Heart right ventricle (tissue), 16 donors: ENCODE results near the gene ZMIZ1. TPM values are rescaled to one million over a fixed set of nuclear protein-coding genes. Genes with fewer than 3 reads are reported as not detected.

Experiments
- ATAC-seq, 8 donors: fragments of 200-7000 bp; cut with Tn5 transposase; one replicate each; pipeline ENCODE4 v1.9.1; 2020; ENCODE audit warnings: mild to moderate bottlenecking in 8 of 8, moderate library complexity in 8 of 8, moderate number of reproducible peaks in 1 of 8
- DNase-seq, 2 donors: peaks; one replicate each; pipeline ENCODE4 v3.0.0-alpha.2; 2020
- H3K27ac ChIP-seq, 10 donors: fragments of 200-600 bp; sonication (generic) in 2 of 10; one replicate each; pipeline versions ENCODE4 v1.5.0 to v1.8.0; 2020 to 2022; ENCODE audit warnings: mild to moderate bottlenecking in 3 of 10
- H3K27me3 ChIP-seq, 7 donors: fragments of 200-600 bp; one replicate each; pipeline ENCODE4 v1.8.0; 2021 to 2022; ENCODE audit warnings: mild to moderate bottlenecking in 2 of 7
- H3K36me3 ChIP-seq, 9 donors: fragments of 200-600 bp; sonication (generic) in 1 of 9; one replicate each; pipeline versions ENCODE4 v1.5.0 to v1.8.0; 2020 to 2022; ENCODE audit warnings: mild to moderate bottlenecking in 2 of 9
- H3K4me1 ChIP-seq, 9 donors: fragments of 200-600 bp; sonication (generic) in 1 of 9; one replicate each; pipeline versions ENCODE4 v1.5.0 to v1.8.0; 2020 to 2022; ENCODE audit warnings: mild to moderate bottlenecking in 4 of 9
- H3K4me3 ChIP-seq, 10 donors: fragments of 200-600 bp; sonication (generic) in 2 of 10; one replicate each; pipeline versions ENCODE4 v1.5.0 to v1.8.0; 2020 to 2022; ENCODE audit warnings: mild to moderate bottlenecking in 7 of 10, moderate library complexity in 2 of 10
- H3K9me3 ChIP-seq, 11 donors: fragments of 200-600 bp in 10 of 11; sonication (generic) in 2 of 11; one replicate each; pipeline versions ENCODE4 v1.5.0 to v1.8.0; 2013 to 2022; ENCODE audit warnings: mild to moderate bottlenecking in 2 of 11, control low read depth in 1 of 11, moderate library complexity in 1 of 11
- CTCF ChIP-seq, 9 donors: fragments of 200-600 bp; sonication (generic) in 2 of 9; IDR thresholded peaks; one replicate each; pipeline versions ENCODE4 v1.5.0 to v1.8.0; 2021 to 2022; ENCODE audit warnings: antibody characterized with exemption in 9 of 9, mild to moderate bottlenecking in 5 of 9, moderate library complexity in 1 of 9
- WGBS, 2 donors: extraction: QIAGEN DNeasy Blood & Tissue Kit; methylation state at CpG; one replicate each; pipeline ENCODE4 v1.1.7; 2013; ENCODE audit warnings: inconsistent platforms in 1 of 2; 5-methylcytosine and 5-hydroxymethylcytosine counted together
- intact Hi-C, 10 donors: fragments of 100-400 bp; cut with DNase I; formaldehyde crosslinking; loops; one replicate each; pipeline versions ENCODE4 v1.11.1 to v1.14.2; 2022
- polyA plus RNA-seq, 2 donors: library from polyadenylated mRNA; stranded (reverse); fragments of 200-250 nt; gene quantifications; one replicate each; pipeline ENCODE4 v1.2.3, GENCODE V29; 2013
- total RNA-seq, 10 donors: library from RNA; stranded (reverse); fragmentation: NEBNext Ultra II Directional in 3 of 10; extraction: Animal tissue kit (Norgen Biotek cat#: 25700) in 3 of 10; gene quantifications; one replicate each; pipeline versions ENCODE4 v1.2.1 to v1.2.4, GENCODE V29; 2021 to 2023
- donor health status: Arrhythmogenic right ventricular cardiomyopathy.
- donor health status: ischemic (EF 13 %, LVEDD 7.1; RV severe dilation, severe dysfunction).
- donor health status: healthy with polysubstance abuse.
- donor health status: DM: no; HTN: yes; CAD: no.
- donor health status: DM: no; HTN: no; CAD: no.
- donor health status: ischemic (EF 25% LVEDD 6.9; RV normal size, moderate dysfunction).
- donor health status: ischemic (EF 25% LVEDD 5.7; RV mildly dilated, moderate dysfunction).
- donor health status: healthy.
- donor health status: DM: yes; HTN: yes; CAD: no.
- donor health status: Ischemic cardiomyopathy.
- donor health status: ischemic (EF 35%, LVEDD 5.7; RV mildly dilated, moderate dysfunction).
- donor health status: nonischemic (EF 11% LVEDD 7.7; RV severe dilation, severe dysfunction).
- donor health status: DM: yes; HTN: yes; CAD: no.
- donor health status: PGD.
- donor health status: ischemic (EF 29% LVEDD 5.4; RV normal size, mild dysfunction).
- donor health status: nonischemic (EF 23%, LVEDD 6.1; RV moderate dilation, normal function).

Gene ZMIZ1
- total and polyA plus RNA-seq, 12 donors: 24.2 to 61.5 (median 49.8) TPM

GRCh38 chr10:79113827-79114226 is 45.1 kb downstream of the ZMIZ1 start:
- Histone ChIP-seq H3K27ac (peak overlapping the region; percentile 70 to 92 (median 84)), H3K4me1 (peaks cover 51 to 99% (median 96%) of the 10 kb centered on the region in 9 donors), H3K36me3 (peaks cover 0 to 21% (median 6%) of the 10 kb centered on the region in 9 donors), H3K27me3 (no peaks in the 10 kb centered on the region), H3K4me3 (no peak overlapping the region), H3K9me3 (no peaks in the 10 kb centered on the region)
- 67 to 69% methylated on average over 9 of the region's 9 CpGs for WGBS, 2 donors
- ATAC-seq (no peak), DNase-seq (no peak)
- intact Hi-C loops: loop anchor here in 3 of 10 donors (2.0 to 5.0 kb wide), 2 partner anchors 17 to 42 kb away; no protein-coding TSS in a partner anchor
- no peak for TF ChIP-seq CTCF (IDR thresholded peaks at IDR 0.05)

GRCh38 chr10:79115302-79115701 is 46.5 kb downstream of the ZMIZ1 start:
- DNase-seq: no peak
- intact Hi-C loops: no loop called here
- Histone ChIP-seq H3K36me3 (peaks cover 0 to 35% (median 13%) of the 10 kb centered on the region in 9 donors), H3K4me3 (no peak overlapping the region), H3K27me3 (no peaks in the 10 kb centered on the region), H3K4me1 (peaks cover 50 to 99% (median 92%) of the 10 kb centered on the region in 9 donors), H3K27ac (peak overlapping the region in 9 of 10 donors; percentile 26 to 76 (median 66)), H3K9me3 (no peaks in the 10 kb centered on the region)
- 59 to 67% methylated on average over 4 of the region's 4 CpGs for WGBS, 2 donors
- no peak for ATAC-seq
- TF ChIP-seq CTCF (IDR thresholded peaks at IDR 0.05): no peak

- ATAC-seq: no peak
- TF ChIP-seq CTCF (IDR thresholded peaks at IDR 0.05): no peak
- H3K4me3 ChIP-seq: no peak overlapping the region
- DNase-seq: no peak
- peak overlapping the region in 8 of 10 donors; percentile 2 to 76 (median 62) for H3K27ac ChIP-seq
- 73 to 74% methylated on average over 4 of the region's 4 CpGs for WGBS, 2 donors
- H3K36me3 ChIP-seq: peaks cover 0 to 35% (median 13%) of the 10 kb centered on the region in 9 donors
- H3K9me3 ChIP-seq: no peaks in the 10 kb centered on the region
- intact Hi-C loops: no loop called here
- no peaks in the 10 kb centered on the region for H3K27me3 ChIP-seq
- H3K4me1 ChIP-seq: peaks cover 48 to 99% (median 84%) of the 10 kb centered on the region in 9 donors
These were observed 47.6 kb downstream of the ZMIZ1 start for GRCh38 chr10:79116368-79116767.

GRCh38 chr10:79116801-79117723 is 48.3 kb downstream of the ZMIZ1 start:
- Histone ChIP-seq H3K4me1 (peaks cover 45 to 97% (median 82%) of the 10 kb centered on the region in 9 donors), H3K4me3 (no peak overlapping the region), H3K9me3 (no peaks in the 10 kb centered on the region), H3K36me3 (peaks cover 0 to 39% (median 13%) of the 10 kb centered on the region in 9 donors), H3K27ac (peak overlapping the region in 8 of 10 donors; percentile 2 to 76 (median 62)), H3K27me3 (no peaks in the 10 kb centered on the region)
- WGBS, 2 donors: 54 to 56% methylated on average over 12 of the region's 12 CpGs
- peak in 5 of 8 donors; percentile 15 to 35 (median 23) for ATAC-seq
- peak in 1 of 2 donors; percentile 59 for DNase-seq
- TF ChIP-seq CTCF (IDR thresholded peaks at IDR 0.05): no peak
- intact Hi-C loops: no loop called here
